Liver (tissue), 9 donors: Measurements from ENCODE around the gene CCDC201. TPM values are rescaled to one million over a fixed set of nuclear protein-coding genes. Genes with fewer than 3 reads are reported as not detected.

Source experiments
- DNase-seq: peaks from one replicate; pipeline ENCODE4 v3.0.0-alpha.2; 2017; ENCODE audit warnings: low spot score
- H3K27ac ChIP-seq, 2 donors: one replicate each; pipeline ENCODE4 v1.7.0; 2013; ENCODE audit warnings: inconsistent platforms in 2 of 2, low read length in 2 of 2, control low read depth in 1 of 2, low read depth in 1 of 2, mild to moderate bottlenecking in 1 of 2
- H3K27me3 ChIP-seq, 4 donors: one replicate each; pipeline versions ENCODE4 v1.6.1 to v1.7.0; 2013; ENCODE audit warnings: low read length in 3 of 4, inconsistent platforms in 1 of 4, mild to moderate bottlenecking in 1 of 4, moderate library complexity in 1 of 4; ENCODE audit not compliant: control insufficient read depth in 4 of 4, insufficient read depth in 4 of 4
- H3K36me3 ChIP-seq, 4 donors: one replicate each; pipeline versions ENCODE4 v1.6.1 to v1.7.0; 2013; ENCODE audit warnings: low read length in 3 of 4, mild to moderate bottlenecking in 3 of 4, low read depth in 1 of 4, moderate library complexity in 1 of 4; ENCODE audit not compliant: control insufficient read depth in 4 of 4, insufficient read depth in 3 of 4
- H3K4me1 ChIP-seq, 4 donors: one replicate each; pipeline versions ENCODE4 v1.6.1 to v1.7.0; 2013; ENCODE audit warnings: low read length in 3 of 4, mild to moderate bottlenecking in 3 of 4, moderate library complexity in 1 of 4; ENCODE audit not compliant: control insufficient read depth in 4 of 4, insufficient read depth in 4 of 4
- H3K4me3 ChIP-seq, 3 donors: one replicate each; pipeline versions ENCODE4 v1.6.1 to v1.7.0; 2013; ENCODE audit warnings: low read length in 3 of 3, control low read depth in 1 of 3, low read depth in 1 of 3, mild to moderate bottlenecking in 1 of 3
- H3K9ac ChIP-seq, 2 donors: one replicate each; pipeline ENCODE4 v1.7.0; 2013; ENCODE audit warnings: low read length in 2 of 2, mild to moderate bottlenecking in 2 of 2, moderate library complexity in 2 of 2, control low read depth in 1 of 2, low read depth in 1 of 2
- H3K9me3 ChIP-seq, 4 donors: one replicate each; pipeline versions ENCODE4 v1.6.1 to v1.7.0; 2013; ENCODE audit warnings: low read length in 3 of 4; ENCODE audit not compliant: control insufficient read depth in 4 of 4
- EGR1 ChIP-seq, 2 donors: IDR thresholded peaks; 2 replicates each; pipeline ENCODE4 v1.6.1; 2016 to 2018; ENCODE audit warnings: antibody characterized with exemption in 2 of 2, low read depth in 2 of 2
- FOXA1 ChIP-seq: IDR thresholded peaks from 2 replicates; pipeline ENCODE4 v1.6.1; 2016; ENCODE audit warnings: antibody characterized with exemption
- FOXA2 ChIP-seq: IDR thresholded peaks from 2 replicates; pipeline ENCODE4 v1.6.1; 2016; ENCODE audit warnings: antibody characterized with exemption
- HNF4A ChIP-seq, 2 donors: conservative IDR thresholded peaks; 2 replicates each; pipeline ENCODE4 v1.6.1; 2016; ENCODE audit warnings: antibody characterized with exemption in 2 of 2, mild to moderate bottlenecking in 2 of 2
- HNF4G ChIP-seq: IDR thresholded peaks from 2 replicates; pipeline ENCODE4 v1.6.1; 2016; ENCODE audit warnings: antibody characterized with exemption
- JUND ChIP-seq, 2 donors: IDR thresholded peaks; 2 replicates each; pipeline ENCODE4 v1.6.1; 2016; ENCODE audit warnings: antibody characterized with exemption in 2 of 2
- RAD21 ChIP-seq, 2 donors: IDR thresholded peaks; 2 replicates each; pipeline ENCODE4 v1.6.1; 2016; ENCODE audit warnings: antibody characterized with exemption in 2 of 2, mild to moderate bottlenecking in 2 of 2
- RXRA ChIP-seq, 2 donors: IDR thresholded peaks; 2 replicates each; pipeline ENCODE4 v1.6.1; 2017 to 2018; ENCODE audit warnings: antibody characterized with exemption in 2 of 2, mild to moderate bottlenecking in 1 of 2
- SP1 ChIP-seq: IDR thresholded peaks from 2 replicates; pipeline ENCODE4 v1.6.1; 2018; ENCODE audit warnings: antibody characterized with exemption, mild to moderate bottlenecking
- TAF1 ChIP-seq: conservative IDR thresholded peaks from 2 replicates; pipeline ENCODE4 v1.6.1; 2016; ENCODE audit warnings: antibody characterized with exemption, mild to moderate bottlenecking
- YY1 ChIP-seq: IDR thresholded peaks from 2 replicates; pipeline ENCODE4 v1.6.1; 2016; ENCODE audit warnings: antibody characterized with exemption, mild to moderate bottlenecking
- WGBS: extraction: QIAGEN DNeasy Blood & Tissue Kit; methylation state at CpG from one replicate; pipeline ENCODE4 v1.1.7; 2013; 5-methylcytosine and 5-hydroxymethylcytosine counted together
- polyA plus RNA-seq, 2 donors: library from polyadenylated mRNA; stranded (reverse) in 1 of 2; unstranded in 1 of 2; fragments of 200-250 nt in 1 of 2; fragments of >200 nt in 1 of 2; fragmentation: Nextera tagmentation in 1 of 2; extraction: Ambion mirVana in 1 of 2; gene quantifications; one replicate each; pipeline versions ENCODE4 v1.2.1 to v1.2.3, GENCODE V29; 2013 to 2015
- total RNA-seq, 2 donors: library from RNA; depleted of rRNA; stranded (reverse); fragments of >200 nt; gene quantifications; one replicate each; pipeline ENCODE4 v1.2.3, GENCODE V29; 2014
- TF ChIP-seq, protein P1 (sequence below): IDR thresholded peaks from 2 replicates; pipeline ENCODE4 v1.6.1; 2016; ENCODE audit warnings: antibody characterized with exemption, mild to moderate bottlenecking
- TF ChIP-seq, protein P2 (sequence below): IDR thresholded peaks from 2 replicates; pipeline ENCODE4 v1.6.1; 2016; ENCODE audit warnings: antibody characterized with exemption
- TF ChIP-seq, protein P3 (sequence below): fragments of 150-350 bp; IDR thresholded peaks from 2 replicates; pipeline ENCODE4 v1.5.1; 2017; ENCODE audit warnings: improper control_type of control experiment, low read depth, low read length; ENCODE audit not compliant: missing input control
- TF ChIP-seq, protein P4 (sequence below): IDR thresholded peaks from 2 replicates; pipeline ENCODE4 v1.6.1; 2016; ENCODE audit warnings: antibody characterized with exemption
- TF ChIP-seq, protein P5 (sequence below): IDR thresholded peaks from 2 replicates; pipeline ENCODE4 v1.6.1; 2016; ENCODE audit warnings: antibody characterized with exemption
- donor health status: healthy.
- donor health status: healthy.
- donor health status: healthy.
- donor health status: healthy.
- donor health status: healthy.

The CCDC201 gene
- total and polyA plus RNA-seq, 4 donors: not detected

DNA sequence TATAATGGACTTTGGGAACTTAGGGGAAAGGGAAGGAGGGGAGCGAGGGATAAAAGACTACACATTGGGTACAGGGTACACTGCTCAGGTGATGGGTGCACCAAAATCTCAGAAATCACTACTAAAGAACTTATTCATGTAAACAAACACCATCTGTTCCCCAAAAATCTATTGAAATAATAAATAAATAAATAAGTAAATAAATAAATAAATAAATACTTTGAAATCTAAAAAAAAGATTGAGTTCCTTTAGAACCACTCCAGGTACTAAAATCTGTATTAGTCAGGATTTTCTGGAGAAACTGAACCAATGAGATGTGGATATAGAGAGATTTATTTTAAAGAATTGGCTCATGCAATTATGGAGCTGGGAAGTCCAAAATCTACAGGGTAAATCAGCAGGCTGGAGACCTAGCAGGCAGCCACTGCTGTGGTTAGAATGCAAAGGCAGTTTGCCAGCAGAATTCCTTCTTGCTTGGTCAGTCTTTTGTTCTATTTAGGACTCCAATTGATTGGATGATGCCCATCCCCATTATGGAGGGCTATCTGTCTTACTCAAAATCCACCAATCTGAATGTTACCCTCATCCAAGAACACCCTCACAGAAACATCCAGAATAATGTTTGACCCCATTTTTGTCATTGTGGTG lies 24.3 kb upstream of the CCDC201 start:
- no peak overlapping the region for H3K27ac ChIP-seq
- peaks cover 0 to 3% (median 0%) of the 10 kb centered on the region in 4 donors for H3K36me3 ChIP-seq
- no peaks in the 10 kb centered on the region for H3K9me3 ChIP-seq
- WGBS: 100% methylated on average over 1 of the region's 1 CpG
- H3K4me3 ChIP-seq: no peak overlapping the region
- TF ChIP-seq, protein P1, sequence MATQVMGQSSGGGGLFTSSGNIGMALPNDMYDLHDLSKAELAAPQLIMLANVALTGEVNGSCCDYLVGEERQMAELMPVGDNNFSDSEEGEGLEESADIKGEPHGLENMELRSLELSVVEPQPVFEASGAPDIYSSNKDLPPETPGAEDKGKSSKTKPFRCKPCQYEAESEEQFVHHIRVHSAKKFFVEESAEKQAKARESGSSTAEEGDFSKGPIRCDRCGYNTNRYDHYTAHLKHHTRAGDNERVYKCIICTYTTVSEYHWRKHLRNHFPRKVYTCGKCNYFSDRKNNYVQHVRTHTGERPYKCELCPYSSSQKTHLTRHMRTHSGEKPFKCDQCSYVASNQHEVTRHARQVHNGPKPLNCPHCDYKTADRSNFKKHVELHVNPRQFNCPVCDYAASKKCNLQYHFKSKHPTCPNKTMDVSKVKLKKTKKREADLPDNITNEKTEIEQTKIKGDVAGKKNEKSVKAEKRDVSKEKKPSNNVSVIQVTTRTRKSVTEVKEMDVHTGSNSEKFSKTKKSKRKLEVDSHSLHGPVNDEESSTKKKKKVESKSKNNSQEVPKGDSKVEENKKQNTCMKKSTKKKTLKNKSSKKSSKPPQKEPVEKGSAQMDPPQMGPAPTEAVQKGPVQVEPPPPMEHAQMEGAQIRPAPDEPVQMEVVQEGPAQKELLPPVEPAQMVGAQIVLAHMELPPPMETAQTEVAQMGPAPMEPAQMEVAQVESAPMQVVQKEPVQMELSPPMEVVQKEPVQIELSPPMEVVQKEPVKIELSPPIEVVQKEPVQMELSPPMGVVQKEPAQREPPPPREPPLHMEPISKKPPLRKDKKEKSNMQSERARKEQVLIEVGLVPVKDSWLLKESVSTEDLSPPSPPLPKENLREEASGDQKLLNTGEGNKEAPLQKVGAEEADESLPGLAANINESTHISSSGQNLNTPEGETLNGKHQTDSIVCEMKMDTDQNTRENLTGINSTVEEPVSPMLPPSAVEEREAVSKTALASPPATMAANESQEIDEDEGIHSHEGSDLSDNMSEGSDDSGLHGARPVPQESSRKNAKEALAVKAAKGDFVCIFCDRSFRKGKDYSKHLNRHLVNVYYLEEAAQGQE: no peak
- TF ChIP-seq SP1: no peak
- no peak for DNase-seq
- H3K9ac ChIP-seq: no peak overlapping the region
- H3K4me1 ChIP-seq: no peaks in the 10 kb centered on the region
- no peaks in the 10 kb centered on the region for H3K27me3 ChIP-seq

DNA sequence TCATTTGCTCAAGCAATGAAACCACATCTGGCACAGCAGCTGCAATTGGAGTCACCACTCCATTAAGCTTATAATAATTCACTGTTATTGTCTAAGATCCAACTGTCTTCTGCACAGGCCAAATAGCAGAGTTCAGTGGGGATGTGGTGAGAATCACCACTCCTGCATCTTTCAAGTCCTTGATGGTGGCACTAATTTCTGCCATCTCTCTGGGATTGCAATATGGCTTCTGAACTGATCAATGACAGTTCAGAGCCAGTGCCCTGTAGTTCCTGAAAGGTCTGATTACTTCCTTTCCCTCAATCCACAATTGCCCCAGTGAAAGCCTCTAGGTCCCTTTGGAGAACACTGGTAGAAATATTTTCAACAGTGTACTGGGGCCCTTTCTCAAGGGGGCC lies 21.8 kb upstream of the CCDC201 start:
- Histone ChIP-seq H3K9me3 (no peaks in the 10 kb centered on the region), H3K9ac (no peak overlapping the region), H3K27me3 (no peaks in the 10 kb centered on the region), H3K27ac (peak overlapping the region; percentile 3 to 56), H3K4me3 (no peak overlapping the region), H3K36me3 (peaks cover 0 to 4% (median 0%) of the 10 kb centered on the region in 4 donors), H3K4me1 (peaks cover 0 to under 1% (median 0%) of the 10 kb centered on the region in 4 donors)
- TF ChIP-seq YY1: peak; percentile 64
- peak in 1 of 2 donors; percentile 11 for TF ChIP-seq EGR1 (IDR thresholded peaks at IDR 0.05; ENCODE audit: low read depth in 2 of 2)
- peak; percentile 44 for TF ChIP-seq SP1
- no peak for TF ChIP-seq FOXA1
- TF ChIP-seq, protein P1: no peak
- peak; percentile 7 for TF ChIP-seq FOXA2
- TF ChIP-seq, protein P2, sequence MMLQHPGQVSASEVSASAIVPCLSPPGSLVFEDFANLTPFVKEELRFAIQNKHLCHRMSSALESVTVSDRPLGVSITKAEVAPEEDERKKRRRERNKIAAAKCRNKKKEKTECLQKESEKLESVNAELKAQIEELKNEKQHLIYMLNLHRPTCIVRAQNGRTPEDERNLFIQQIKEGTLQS: peak; percentile 19
- no peak for TF ChIP-seq HNF4A (conservative IDR thresholded peaks at IDR 0.05)
- no peak for TF ChIP-seq HNF4G
- no peak for TF ChIP-seq TAF1
- TF ChIP-seq JUND (IDR thresholded peaks at IDR 0.05): peak in 1 of 2 donors; percentile 52
- TF ChIP-seq RAD21 (IDR thresholded peaks at IDR 0.05): no peak
- TF ChIP-seq, protein P3, sequence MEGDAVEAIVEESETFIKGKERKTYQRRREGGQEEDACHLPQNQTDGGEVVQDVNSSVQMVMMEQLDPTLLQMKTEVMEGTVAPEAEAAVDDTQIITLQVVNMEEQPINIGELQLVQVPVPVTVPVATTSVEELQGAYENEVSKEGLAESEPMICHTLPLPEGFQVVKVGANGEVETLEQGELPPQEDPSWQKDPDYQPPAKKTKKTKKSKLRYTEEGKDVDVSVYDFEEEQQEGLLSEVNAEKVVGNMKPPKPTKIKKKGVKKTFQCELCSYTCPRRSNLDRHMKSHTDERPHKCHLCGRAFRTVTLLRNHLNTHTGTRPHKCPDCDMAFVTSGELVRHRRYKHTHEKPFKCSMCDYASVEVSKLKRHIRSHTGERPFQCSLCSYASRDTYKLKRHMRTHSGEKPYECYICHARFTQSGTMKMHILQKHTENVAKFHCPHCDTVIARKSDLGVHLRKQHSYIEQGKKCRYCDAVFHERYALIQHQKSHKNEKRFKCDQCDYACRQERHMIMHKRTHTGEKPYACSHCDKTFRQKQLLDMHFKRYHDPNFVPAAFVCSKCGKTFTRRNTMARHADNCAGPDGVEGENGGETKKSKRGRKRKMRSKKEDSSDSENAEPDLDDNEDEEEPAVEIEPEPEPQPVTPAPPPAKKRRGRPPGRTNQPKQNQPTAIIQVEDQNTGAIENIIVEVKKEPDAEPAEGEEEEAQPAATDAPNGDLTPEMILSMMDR: no peak
- TF ChIP-seq, protein P4, sequence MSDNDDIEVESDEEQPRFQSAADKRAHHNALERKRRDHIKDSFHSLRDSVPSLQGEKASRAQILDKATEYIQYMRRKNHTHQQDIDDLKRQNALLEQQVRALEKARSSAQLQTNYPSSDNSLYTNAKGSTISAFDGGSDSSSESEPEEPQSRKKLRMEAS: no peak
- TF ChIP-seq RXRA (IDR thresholded peaks at IDR 0.05): peak; percentile 1 to 3
- TF ChIP-seq, protein P5, sequence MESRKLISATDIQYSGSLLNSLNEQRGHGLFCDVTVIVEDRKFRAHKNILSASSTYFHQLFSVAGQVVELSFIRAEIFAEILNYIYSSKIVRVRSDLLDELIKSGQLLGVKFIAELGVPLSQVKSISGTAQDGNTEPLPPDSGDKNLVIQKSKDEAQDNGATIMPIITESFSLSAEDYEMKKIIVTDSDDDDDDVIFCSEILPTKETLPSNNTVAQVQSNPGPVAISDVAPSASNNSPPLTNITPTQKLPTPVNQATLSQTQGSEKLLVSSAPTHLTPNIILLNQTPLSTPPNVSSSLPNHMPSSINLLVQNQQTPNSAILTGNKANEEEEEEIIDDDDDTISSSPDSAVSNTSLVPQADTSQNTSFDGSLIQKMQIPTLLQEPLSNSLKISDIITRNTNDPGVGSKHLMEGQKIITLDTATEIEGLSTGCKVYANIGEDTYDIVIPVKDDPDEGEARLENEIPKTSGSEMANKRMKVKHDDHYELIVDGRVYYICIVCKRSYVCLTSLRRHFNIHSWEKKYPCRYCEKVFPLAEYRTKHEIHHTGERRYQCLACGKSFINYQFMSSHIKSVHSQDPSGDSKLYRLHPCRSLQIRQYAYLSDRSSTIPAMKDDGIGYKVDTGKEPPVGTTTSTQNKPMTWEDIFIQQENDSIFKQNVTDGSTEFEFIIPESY: no peak
- no peak for DNase-seq
